Fibroblast of the conjunctiva (primary cell): ENCODE results near the gene SRGAP3.
A peak's percentile ranks its signal among the peaks of the same experiment; 100 is the strongest.
"Not testable (repeated sequence)": the region's sequence is repeated elsewhere in the genome, so short reads cannot be mapped to it uniquely, and the experiment has no call there.

ENCODE experiments used
- DNase-seq: peaks from one replicate; pipeline ENCODE4 v3.0.0-alpha.2; 2010; ENCODE audit warnings: low read depth

SRGAP3 gene

GRCh38 chr3:9249273-9250192, at the start of gene SRGAP3:
Gene SRGAP3, minus strand, starts transcription at chr3:9249646. Its CDS starts 695 bp downstream, at chr3:9248951.
- DNase-seq: peak; percentile 73

GRCh38 chr3:9298236-9298635, 48.8 kb upstream of the SRGAP3 start:
- no peak for DNase-seq

GRCh38 chr3:9296241-9296640, 46.8 kb upstream of the SRGAP3 start:
- no peak for DNase-seq

GRCh38 chr3:9295007-9295406, 45.6 kb upstream of the SRGAP3 start:
- DNase-seq: no peak

- not testable (repeated sequence) for DNase-seq
These were observed 44.5 kb upstream of the SRGAP3 start for GRCh38 chr3:9293953-9294352.

DNA sequence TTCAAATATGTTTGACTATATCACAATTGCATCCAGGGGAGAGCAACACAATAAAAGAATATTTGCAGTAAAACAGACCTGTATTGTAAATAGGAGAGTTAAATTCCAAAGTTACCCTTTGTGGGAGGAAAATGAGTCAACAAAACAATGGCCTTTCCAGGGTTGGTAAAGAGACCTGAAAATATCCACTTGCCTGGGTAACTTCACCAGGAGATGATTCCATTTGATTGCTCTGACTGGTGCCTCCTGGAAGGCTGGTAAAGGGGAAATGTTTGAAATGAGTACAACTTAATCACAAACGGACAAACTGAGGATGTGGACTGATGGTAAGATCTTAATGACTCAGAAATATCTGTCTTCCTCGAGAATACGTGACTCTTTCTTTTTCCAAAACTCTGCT, 43.6 kb upstream of the SRGAP3 start:
- DNase-seq: no peak

DNA sequence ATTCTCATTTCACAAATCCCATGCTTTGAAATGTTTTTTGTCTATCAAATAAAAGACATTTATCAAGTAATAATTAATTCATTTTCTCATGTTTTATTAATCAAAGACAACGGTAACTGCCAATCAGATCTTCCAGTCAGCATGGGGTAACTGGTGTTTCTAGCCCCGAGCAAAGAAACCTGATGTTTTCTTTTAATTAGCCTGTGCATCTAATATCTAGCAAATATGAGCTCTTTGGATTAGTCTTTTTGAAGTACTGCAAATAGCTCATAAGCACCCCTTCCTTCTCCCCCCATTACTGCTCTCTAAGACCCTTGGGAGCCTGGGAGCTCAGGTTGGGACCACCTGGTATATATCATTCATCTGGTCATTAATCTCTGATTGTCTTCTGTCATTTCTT, 43.1 kb upstream of the SRGAP3 start:
- no peak for DNase-seq

- DNase-seq: no peak
These were observed 42.5 kb upstream of the SRGAP3 start for GRCh38 chr3:9291821-9292410.

- DNase-seq: no peak
These were observed 41.1 kb upstream of the SRGAP3 start for GRCh38 chr3:9290566-9290965.

DNA sequence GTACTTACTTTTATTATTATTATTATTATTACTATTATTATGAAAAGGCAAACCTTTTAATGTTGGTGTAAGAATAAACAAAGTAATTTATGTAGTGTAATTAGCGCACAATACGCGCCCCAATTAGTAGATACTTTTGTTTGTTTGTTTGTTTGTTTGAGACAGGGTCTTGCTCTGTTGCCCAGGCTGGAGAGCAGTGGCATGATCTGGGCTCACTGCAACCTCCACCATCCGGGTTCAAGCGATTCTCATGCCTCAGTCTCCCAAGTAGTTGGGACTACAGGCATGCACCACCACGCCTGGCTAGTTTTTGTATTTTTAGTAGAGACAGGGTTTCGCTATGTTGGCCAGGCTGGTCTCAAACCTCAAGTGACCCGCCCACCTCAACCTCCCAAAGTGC, 32.1 kb upstream of the SRGAP3 start:
- not testable (repeated sequence) for DNase-seq

DNA sequence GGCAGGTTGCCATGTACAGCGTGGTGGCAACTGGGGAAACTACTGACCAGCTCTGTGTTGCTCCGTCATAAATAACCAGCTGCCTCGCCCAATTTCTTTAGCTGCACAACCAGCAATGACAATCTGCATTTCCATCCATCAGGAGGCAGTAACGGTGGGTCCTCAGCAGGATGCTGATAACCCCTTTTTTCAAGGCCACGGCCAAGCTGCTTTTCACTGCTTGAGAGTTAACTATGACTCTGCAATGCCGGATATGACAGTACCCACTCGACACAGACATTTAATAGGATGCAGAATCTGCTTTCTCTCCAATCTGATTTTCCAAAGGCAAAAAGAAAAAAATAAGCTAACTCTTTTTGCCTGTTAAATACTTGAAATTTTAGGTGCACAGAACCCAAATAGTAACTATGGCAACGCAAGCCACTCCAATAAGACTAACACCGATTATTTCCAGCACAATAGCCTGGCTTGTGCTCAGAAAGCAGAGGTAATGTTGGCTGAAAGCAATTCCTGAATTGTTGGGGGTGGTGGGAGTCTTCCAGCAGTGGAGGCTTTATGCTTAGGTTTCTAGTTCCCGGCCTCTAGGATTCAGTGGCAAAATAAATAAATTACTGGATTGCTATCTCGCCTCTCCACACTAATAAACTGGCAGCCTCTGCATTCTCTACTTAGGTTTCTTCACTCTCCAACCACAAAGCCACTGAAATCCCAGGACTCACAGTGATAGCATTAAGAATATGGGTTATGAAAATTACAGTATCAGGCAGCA, 31.2 kb upstream of the SRGAP3 start:
- no peak for DNase-seq

GRCh38 chr3:9279966-9280365, 30.5 kb upstream of the SRGAP3 start:
- no peak for DNase-seq

GRCh38 chr3:9278498-9278897, 29.1 kb upstream of the SRGAP3 start:
- DNase-seq: no peak

GRCh38 chr3:9278085-9278484, 28.6 kb upstream of the SRGAP3 start:
- DNase-seq: no peak

DNA sequence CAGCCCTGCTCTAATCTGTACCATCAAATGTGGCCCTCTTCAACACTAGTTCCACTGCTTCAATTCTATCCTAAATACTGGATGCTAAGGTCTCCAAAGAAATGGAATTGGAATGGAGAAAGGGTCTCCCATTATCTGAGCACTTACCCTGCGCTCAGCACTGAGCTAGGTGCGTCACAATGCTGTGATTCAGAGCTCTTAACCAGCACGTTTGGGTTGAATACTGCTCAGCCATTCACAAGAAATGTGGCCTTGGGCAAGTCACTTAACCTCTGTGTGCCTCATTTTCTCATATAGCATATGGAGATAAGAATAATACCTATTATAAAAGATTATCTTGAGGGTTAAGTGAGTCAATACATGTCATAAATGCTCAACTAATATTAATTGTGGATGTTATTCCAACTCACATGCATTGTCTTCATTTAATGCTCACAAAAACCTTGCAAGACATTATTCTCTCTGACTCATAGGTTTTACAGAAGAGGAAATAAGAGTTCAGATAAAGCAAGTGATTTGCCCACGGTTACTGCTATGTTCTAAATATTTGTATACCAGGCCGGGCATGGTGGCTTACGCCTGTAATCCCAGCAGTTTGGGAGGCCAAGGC, 27.4 kb upstream of the SRGAP3 start:
- no peak for DNase-seq

GRCh38 chr3:9271903-9272302, 22.5 kb upstream of the SRGAP3 start:
- no peak for DNase-seq

DNA sequence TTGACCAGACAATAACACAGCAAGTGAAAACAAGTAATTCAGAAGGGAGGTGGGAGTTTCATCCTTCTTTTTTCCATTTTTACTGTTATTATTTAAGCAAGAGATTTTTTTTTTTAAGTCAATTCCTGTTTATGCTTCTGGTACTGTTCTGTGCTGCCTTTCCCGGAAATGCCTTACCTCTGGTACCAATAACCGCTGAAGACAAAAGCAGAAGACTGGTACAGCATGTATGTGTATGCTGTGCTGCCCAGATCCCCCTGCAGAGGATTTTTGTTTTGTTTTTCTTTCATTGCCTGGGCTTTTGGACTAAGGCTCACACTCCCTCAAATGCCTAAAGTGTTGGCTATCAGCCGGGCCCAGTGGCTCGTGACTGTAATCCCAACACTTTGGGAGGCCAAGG, 21.3 kb upstream of the SRGAP3 start:
- no peak for DNase-seq

GRCh38 chr3:9266716-9267115, 17.3 kb upstream of the SRGAP3 start:
- no peak for DNase-seq

DNA sequence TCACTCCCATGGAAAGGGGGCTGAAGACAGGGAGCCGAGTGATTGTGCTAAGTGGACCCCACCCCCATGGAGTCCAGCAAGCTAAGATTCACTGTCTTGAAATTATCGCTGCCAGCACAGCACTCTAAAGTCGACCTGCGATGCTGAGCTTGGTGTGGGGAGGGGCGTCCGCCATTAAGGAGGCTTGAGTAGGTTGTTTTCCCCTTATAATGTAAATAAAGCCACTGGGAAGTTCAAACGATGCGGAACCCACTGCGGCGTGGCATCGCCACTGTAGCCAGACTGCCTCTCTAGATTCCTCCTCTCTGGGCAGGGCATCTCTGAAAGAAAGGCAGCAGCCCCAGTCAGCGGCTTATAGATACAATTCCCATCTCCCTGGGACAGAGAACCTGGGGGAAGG, 10.9 kb upstream of the SRGAP3 start:
- DNase-seq: no peak

GRCh38 chr3:9257092-9257491, 7.6 kb upstream of the SRGAP3 start:
- no peak for DNase-seq

GRCh38 chr3:9255976-9256375, 6.5 kb upstream of the SRGAP3 start:
- no peak for DNase-seq

GRCh38 chr3:9254764-9255163, 5.3 kb upstream of the SRGAP3 start:
- no peak for DNase-seq
